K562 (cell line): ENCODE measurements around the gene CD274. TPM values are rescaled to one million over a fixed set of nuclear protein-coding genes. Genes with fewer than 3 reads are reported as not detected.
A peak's percentile ranks its signal among the peaks of the same experiment; 100 is the strongest.

ENCODE experiments used
- ATAC-seq: fragments of 200-7000 bp; cut with Tn5 transposase; 3 replicates; pipeline ENCODE4 v1.9.1; 2020; ENCODE audit warnings: moderate library complexity
- BruUV-seq: library from RNA; stranded (reverse); fragments of 400-500 nt; replicated peaks from 2 replicates; lab custom pipeline; 2021; lab: Mats Ljungman, UMichigan
- CTCF ChIA-PET: fragments of 300-600 bp; formaldehyde crosslinking; extraction: SDS; loops from one replicate; lab custom pipeline; 2021; ENCODE audit warnings: low intra/inter-chr PET ratio; lab: Yijun Ruan, JAX
- POLR2A ChIA-PET: fragments of 300-600, 350-650 bp; sonication (Branson Sonifier 250); formaldehyde crosslinking; extraction: SDS; loops from one replicate; lab custom pipeline; 2021; ENCODE audit warnings: antibody characterized with exemption, inconsistent platforms; lab: Yijun Ruan, JAX
- DNase-seq, 4 experiments: peaks; one replicate each; pipeline versions ENCODE4 v3.0.0 to v3.0.0-alpha.2; 2011 to 2018; ENCODE audit warnings: low spot score in 3 of 4, mixed read lengths in 3 of 4; ENCODE audit errors: extremely low read depth in 1 of 4
- FAIRE-seq: peaks from 2 replicates; lab custom pipeline; 2011; peaks lifted over from hg19 to GRCh38; lab: Jason Lieb, UNC
- H2AFZ ChIP-seq: 2 replicates; pipeline ENCODE4 v1.6.0; 2011; ENCODE audit warnings: low read depth, low read length, control low read depth, inconsistent platforms
- H3K27ac ChIP-seq: fragments of 200-600 bp; 3 replicates; pipeline ENCODE4 v1.8.0; 2011; ENCODE audit warnings: low read depth, mild to moderate bottlenecking, control low read depth, inconsistent platforms, low read length, moderate library complexity, mixed read lengths; ENCODE audit errors: extremely low read depth
- H3K27me3 ChIP-seq, 2 experiments: fragments of 300-600 bp in 1 of 2; 2 replicates in 1 of 2; 3 replicates in 1 of 2; pipeline versions ENCODE4 v1.6.0 to v1.8.0; 2011; ENCODE audit warnings: inconsistent platforms in 2 of 2, low read length in 2 of 2, mild to moderate bottlenecking in 1 of 2, mixed read lengths in 1 of 2, moderate library complexity in 1 of 2; ENCODE audit not compliant: control insufficient read depth in 2 of 2, insufficient read depth in 2 of 2
- H3K36me3 ChIP-seq: fragments of 300-600 bp; 3 replicates; pipeline ENCODE4 v1.8.0; 2011; ENCODE audit warnings: mild to moderate bottlenecking, low read length, inconsistent platforms; ENCODE audit not compliant: control insufficient read depth, insufficient read depth
- H3K4me1 ChIP-seq, 2 experiments: fragments of 200-600 bp in 1 of 2; replicated peaks in 1 of 2; 2 replicates in 1 of 2; 3 replicates in 1 of 2; pipeline versions ENCODE4 v1.5.1 to v1.8.0; 2011; ENCODE audit warnings: inconsistent platforms in 2 of 2, low read length in 2 of 2, mild to moderate bottlenecking in 1 of 2, mixed read lengths in 1 of 2, moderate library complexity in 1 of 2; ENCODE audit not compliant: control insufficient read depth in 2 of 2, insufficient read depth in 2 of 2
- H3K4me2 ChIP-seq: 2 replicates; pipeline ENCODE4 v1.6.1; 2011; ENCODE audit warnings: low read length, control low read depth, inconsistent platforms, mixed read lengths; ENCODE audit not compliant: insufficient read depth
- H3K4me3 ChIP-seq: fragments of 200-600 bp; sonication (generic), shearing (Covaris generic); 2 replicates; pipeline ENCODE4 v1.5.1; 2016; ENCODE audit warnings: control low read depth, inconsistent platforms
- H3K79me2 ChIP-seq: fragments of 200-600 bp; 3 replicates; pipeline ENCODE4 v1.8.0; 2011; ENCODE audit warnings: low read length, inconsistent platforms; ENCODE audit not compliant: control insufficient read depth, insufficient read depth
- H3K9ac ChIP-seq, 2 experiments: 2 replicates each; pipeline versions ENCODE4 v1.6.0 to v1.6.1; 2011; ENCODE audit warnings: low read depth in 2 of 2, low read length in 2 of 2, control low read depth in 1 of 2, inconsistent platforms in 1 of 2, mild to moderate bottlenecking in 1 of 2, mixed read lengths in 1 of 2; ENCODE audit not compliant: insufficient read depth in 1 of 2
- H3K9me1 ChIP-seq: one replicate; pipeline ENCODE4 v1.6.0; 2011; ENCODE audit warnings: inconsistent platforms, mild to moderate bottlenecking, low read length, moderate library complexity; ENCODE audit not compliant: control insufficient read depth, insufficient read depth
- H3K9me3 ChIP-seq: replicated peaks from 2 replicates; pipeline ENCODE4 v1.5.1; 2011; ENCODE audit warnings: low read depth, low read length, inconsistent platforms; ENCODE audit not compliant: control insufficient read depth, insufficient read depth
- H4K20me1 ChIP-seq: replicated peaks from 2 replicates; pipeline ENCODE4 v1.6.1; 2011; ENCODE audit warnings: low read length, inconsistent platforms, mixed read lengths; ENCODE audit not compliant: control insufficient read depth, insufficient read depth
- PKNOX1 ChIP-seq: fragments of 450-650 bp; IDR thresholded peaks from 2 replicates; pipeline ENCODE4 v1.6.1; 2016
- ZNF282 ChIP-seq: sonication (generic); formaldehyde crosslinking; IDR thresholded peaks from 2 replicates; pipeline ENCODE4 v1.8.1; 2023; ENCODE audit warnings: missing genetic modification reagents
- WGBS: fragments of 100-300 bp; shearing (Covaris generic); methylation state at CpG from one replicate; pipeline ENCODE4 v1.1.6; 2016; ENCODE audit warnings: low coverage, mixed read lengths; ENCODE audit not compliant: insufficient coverage; ENCODE audit errors: missing lambda C conversion rate; 5-methylcytosine and 5-hydroxymethylcytosine counted together
- in situ Hi-C: fragments of 300-500 bp; cut with MboI; formaldehyde crosslinking; loops from 4 replicates; pipeline ENCODE4 v1.15.0; 2018; ENCODE audit warnings: inconsistent platforms, mixed read lengths
- intact Hi-C: fragments of 100-400 bp; cut with micrococcal nuclease; formaldehyde crosslinking; loops from 2 replicates; pipeline ENCODE4 v1.14.2; 2022
- polyA plus RNA-seq, 8 experiments: library from polyadenylated mRNA; depleted of rRNA in 4 of 8; stranded (reverse) in 5 of 8; unstranded in 3 of 8; fragments of >200 nt; fragmentation: Nextera tagmentation in 2 of 8; fragmentation: Illumina TruSeq in 1 of 8; extraction: Ambion mirVana in 2 of 8; extraction: Trizol in 1 of 8; gene quantifications; 2 replicates each; pipeline versions ENCODE4 v1.2.1 to v1.2.3, GENCODE V29; 2011 to 2014; ENCODE audit warnings: inconsistent platforms in 1 of 8, missing spikeins in 1 of 8
- total RNA-seq, 7 experiments: library from RNA; depleted of rRNA in 6 of 7; stranded (reverse); fragments of >200 nt in 6 of 7; fragmentation: Illumina TruSeq in 2 of 7; extraction: Trizol in 2 of 7; gene quantifications; 2 replicates each; pipeline versions ENCODE4 v1.2.1 to v1.2.3, GENCODE V29; 2011 to 2021; ENCODE audit warnings: low replicate concordance in 1 of 7

The CD274 gene
- total and polyA plus RNA-seq, 9 of the 15 experiments (the other 6 are each of a cell fraction or from before 2014, with no cell fraction given), result 0.07 to 0.51 (median 0.30) TPM; not detected in 1

- FAIRE-seq (no peak), ATAC-seq (no peak), DNase-seq (no peak)
- Histone ChIP-seq H2AFZ (no peak overlapping the region), H3K4me3 (no peak overlapping the region), H3K4me2 (no peak overlapping the region), H3K4me1 (peaks cover 4 to 6% of the 10 kb centered on the region in 2 experiments; a peak in 2 of 5 replicates), H3K27me3 (no peaks in the 10 kb centered on the region), H3K9ac (no peak overlapping the region), H3K36me3 (no peaks in the 10 kb centered on the region), H3K27ac (no peak overlapping the region), H3K9me3 (no peaks in the 10 kb centered on the region), H3K79me2 (no peaks in the 10 kb centered on the region; the same call in 2 of the 3 replicates), H4K20me1 (no peaks in the 10 kb centered on the region), H3K9me1 (no peaks in the 10 kb centered on the region)
- CTCF ChIA-PET, result no interaction called here
- TF ChIP-seq ZNF282 (CRISPR knock-in tag) (no peak), PKNOX1 (peak; percentile 12; the same call in 1 of the 2 replicates)
- 44% methylated on average over 2 of the region's 2 CpGs for WGBS
- in situ Hi-C loops (loop anchor here (25.0 kb wide), 2 partner anchors 699 to 824 kb away; partner anchors contain the start of gene AK3), intact Hi-C loops (no loop called here)
- POLR2A ChIA-PET, result no interaction called here
- no TSS peak for BruUV-seq
These were observed 13.9 kb upstream of the CD274 start for GRCh38 chr9:5436441-5436840.
